K562 (cell line): ENCODE data around the gene ERO1B. TPM values are rescaled to one million over a fixed set of nuclear protein-coding genes. Genes with fewer than 3 reads are reported as not detected.

Source experiments
- CSDE1 ChIP-seq, 2 experiments: fragments of 450-650 bp; IDR thresholded peaks; 2 replicates each; pipeline ENCODE4 v1.6.1; 2016; ENCODE audit warnings: mild to moderate bottlenecking in 1 of 2
- GTF2A2 ChIP-seq: IDR thresholded peaks from 2 replicates; pipeline ENCODE4 v1.6.1; 2016; ENCODE audit warnings: mild to moderate bottlenecking, missing genetic modification characterization, missing compliant biosample characterization
- KDM1A ChIP-seq, 2 experiments: fragments of 450-650 bp; IDR thresholded peaks; 2 replicates each; pipeline ENCODE4 v1.6.1; 2016; ENCODE audit warnings: mild to moderate bottlenecking in 2 of 2
- MEIS2 ChIP-seq: fragments of 450-650 bp; IDR thresholded peaks from 2 replicates; pipeline ENCODE4 v1.6.1; 2014; ENCODE audit warnings: mild to moderate bottlenecking; ENCODE audit not compliant: partially characterized antibody
- MTA2 ChIP-seq: fragments of 450-650 bp; IDR thresholded peaks from 2 replicates; pipeline ENCODE4 v1.6.1; 2016; ENCODE audit warnings: low read depth
- PBX2 ChIP-seq, 2 experiments: IDR thresholded peaks in 1 of 2; conservative IDR thresholded peaks in 1 of 2; 2 replicates each; pipeline ENCODE4 v1.6.1; 2016; ENCODE audit warnings: low read depth in 2 of 2, mild to moderate bottlenecking in 1 of 2, missing compliant biosample characterization in 1 of 2, missing genetic modification characterization in 1 of 2, moderate library complexity in 1 of 2
- PHF21A ChIP-seq: fragments of 450-650 bp; IDR thresholded peaks from 2 replicates; pipeline ENCODE4 v1.6.1; 2017; ENCODE audit warnings: low read depth, borderline replicate concordance
- POLR2G ChIP-seq: fragments of 200-400 bp; formaldehyde crosslinking; IDR thresholded peaks from 2 replicates; pipeline ENCODE4 v1.6.1; 2017; ENCODE audit warnings: low read depth, mild to moderate bottlenecking, antibody characterized with exemption, low read length, moderate library complexity
- POLR2H ChIP-seq: IDR thresholded peaks from 2 replicates; pipeline ENCODE4 v1.6.1; 2016; ENCODE audit warnings: missing genetic modification characterization, low read depth, mild to moderate bottlenecking, control low read depth, missing compliant biosample characterization, moderate library complexity
- REST ChIP-seq, 2 experiments: fragments of 450-650 bp; formaldehyde crosslinking in 1 of 2; IDR thresholded peaks; 2 replicates each; pipeline versions ENCODE4 v1.4.0 to v1.6.1; 2014 to 2020; ENCODE audit warnings: mild to moderate bottlenecking in 2 of 2, borderline replicate concordance in 1 of 2, low read depth in 1 of 2
- TEAD4 ChIP-seq, 2 experiments: sonication (generic) in 1 of 2; formaldehyde crosslinking in 1 of 2; IDR thresholded peaks; 2 replicates each; pipeline versions ENCODE4 v1.6.1 to v1.8.0; 2012 to 2022; ENCODE audit warnings: borderline replicate concordance in 1 of 2, inconsistent platforms in 1 of 2, low read length in 1 of 2, mild to moderate bottlenecking in 1 of 2, missing genetic modification reagents in 1 of 2
- ZBTB9 ChIP-seq: fragments of 450-650 bp; formaldehyde crosslinking; IDR thresholded peaks from 2 replicates; pipeline ENCODE4 v1.4.0; 2020; ENCODE audit warnings: mild to moderate bottlenecking, moderate library complexity
- ZNF224 ChIP-seq: sonication (generic); formaldehyde crosslinking; IDR thresholded peaks from 2 replicates; pipeline ENCODE4 v1.8.0; 2022; ENCODE audit warnings: mild to moderate bottlenecking, missing genetic modification reagents
- polyA plus RNA-seq, 8 experiments: library from polyadenylated mRNA; depleted of rRNA in 4 of 8; stranded (reverse) in 5 of 8; unstranded in 3 of 8; fragments of >200 nt; fragmentation: Nextera tagmentation in 2 of 8; fragmentation: Illumina TruSeq in 1 of 8; extraction: Ambion mirVana in 2 of 8; extraction: Trizol in 1 of 8; gene quantifications; 2 replicates each; pipeline versions ENCODE4 v1.2.1 to v1.2.3, GENCODE V29; 2011 to 2014; ENCODE audit warnings: inconsistent platforms in 1 of 8, missing spikeins in 1 of 8
- total RNA-seq, 7 experiments: library from RNA; depleted of rRNA in 6 of 7; stranded (reverse); fragments of >200 nt in 6 of 7; fragmentation: Illumina TruSeq in 2 of 7; extraction: Trizol in 2 of 7; gene quantifications; 2 replicates each; pipeline versions ENCODE4 v1.2.1 to v1.2.3, GENCODE V29; 2011 to 2021; ENCODE audit warnings: low replicate concordance in 1 of 7

ERO1B gene
- total and polyA plus RNA-seq, 9 of the 15 experiments (the other 6 are each of a cell fraction or from before 2014, with no cell fraction given): 0.59 to 6.4 (median 4.2) TPM

DNA sequence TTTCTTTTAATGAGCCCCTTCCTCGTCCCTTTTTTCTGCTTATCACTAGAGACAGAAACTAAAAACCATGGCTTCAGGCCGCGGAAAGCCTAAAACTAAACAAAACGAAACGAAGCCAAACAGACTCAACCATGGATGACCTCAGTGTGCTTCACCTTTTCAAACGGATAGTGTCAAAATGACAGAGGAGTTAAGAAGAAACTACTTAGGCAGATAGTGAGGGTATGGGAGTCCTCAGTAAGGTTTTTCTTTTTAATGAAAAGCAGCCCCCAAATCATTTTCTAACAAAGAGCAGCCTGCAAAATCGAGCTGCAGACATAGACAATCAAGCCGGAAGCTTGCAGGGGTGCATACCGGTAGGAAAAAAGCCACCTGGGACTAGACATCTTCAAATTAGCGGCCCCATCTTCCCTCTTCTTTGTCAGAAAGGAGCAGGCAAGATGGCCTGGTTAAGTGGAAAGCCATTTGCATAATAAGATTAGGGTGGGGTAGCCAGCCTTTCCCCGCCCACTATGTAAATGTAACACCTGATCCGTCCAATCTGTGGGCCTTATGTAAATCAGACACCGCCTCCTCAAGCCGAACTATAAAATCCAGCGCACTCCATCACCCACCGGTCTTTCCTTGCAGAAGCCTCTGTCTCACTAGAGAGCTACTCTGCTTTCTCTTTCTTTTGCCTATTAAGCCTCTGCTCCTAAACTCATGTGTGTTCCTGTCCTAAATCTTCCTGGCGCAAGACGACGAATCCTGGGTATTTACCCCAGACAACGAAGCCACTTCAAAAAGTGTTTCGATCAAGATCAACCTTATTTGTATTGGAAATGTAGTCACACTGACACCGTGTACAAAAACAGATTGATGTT, 6.2 kb upstream of the ERO1B start (continued):
- TF ChIP-seq PHF21A (no peak), TEAD4 (IDR thresholded peaks at IDR 0.05; ENCODE audit: low read length) (0 out of 2 replicates have a peak, but pooled peaks have one; percentile 21), TEAD4 (CRISPR knock-in tag; IDR thresholded peaks at IDR 0.05; ENCODE audit: borderline replicate concordance) (no peak), ZBTB9 (CRISPR knock-in tag) (0 out of 2 replicates have a peak, but pooled peaks have one; percentile 45), REST (IDR thresholded peaks at IDR 0.05; ENCODE audit: borderline replicate concordance) (0 out of 2 replicates have a peak, but pooled peaks have one; percentile 10), REST (CRISPR knock-in tag; IDR thresholded peaks at IDR 0.05; ENCODE audit: low read depth) (no peak), PBX2 (CRISPR knock-in tag; IDR thresholded peaks at IDR 0.05; ENCODE audit: low read depth) (no peak), PBX2 (tag; conservative IDR thresholded peaks at IDR 0.05; ENCODE audit: low read depth) (peak; percentile 25; the same call in 1 of the 2 replicates), ZNF224 (no peak), MEIS2 (no peak), POLR2H (tag) (peak; percentile 97), MTA2 (no peak), POLR2G (peak; percentile 61), CSDE1 (IDR thresholded peaks at IDR 0.05) (peak in 1 of 2 experiments; percentile 18; a peak in 1 of 4 replicates), GTF2A2 (tag) (peak; percentile 84; the same call in 1 of the 2 replicates), KDM1A (IDR thresholded peaks at IDR 0.05) (no peak)
